ENCODE data around the gene COPG2. TPM values are rescaled to one million over a fixed set of nuclear protein-coding genes. Genes with fewer than 3 reads are reported as not detected.
A peak's percentile ranks its signal among the peaks of the same experiment; 100 is the strongest.
"Not testable (repeated sequence)": the region's sequence is repeated elsewhere in the genome, so short reads cannot be mapped to it uniquely, and the experiment has no call there.

Gene COPG2
- total RNA-seq, 2 donors from 2014 or later, result 27.5 to 27.8 TPM

GRCh38 chr7:130641040-130641439 lies 27.5 kb downstream of the COPG2 start:
- Mint-ChIP-seq H3K9me3 (peaks cover 11 to 12% of the 10 kb centered on the region in 2 donors), H3K27ac (peak overlapping the region; percentile 87), H3K27me3 (ENCODE audit: low read depth) (no peaks in the 10 kb centered on the region), H3K4me3 (peak overlapping the region; percentile 56 to 76), H3K36me3 (ENCODE audit: insufficient read depth in 2 of 2) (peaks cover 17 to 35% of the 10 kb centered on the region in 2 donors), H3K4me1 (ENCODE audit: low read depth) (peaks cover 21% of the 10 kb centered on the region)
- no peak for DNase-seq
- peak; percentile 33 to 40 for ATAC-seq (replicated peaks in 1 of 2)

GRCh38 chr7:130639388-130639787 lies 29.2 kb downstream of the COPG2 start:
- DNase-seq (no peak), ATAC-seq (replicated peaks in 1 of 2) (no peak)
- H3K4me1 Mint-ChIP-seq (ENCODE audit: low read depth), result peaks cover 21% of the 10 kb centered on the region
- peaks cover 17 to 21% of the 10 kb centered on the region in 2 donors for H3K9me3 Mint-ChIP-seq
- H3K27me3 Mint-ChIP-seq (ENCODE audit: low read depth), result no peaks in the 10 kb centered on the region
- no peak overlapping the region for H3K27ac Mint-ChIP-seq
- peaks cover 21 to 41% of the 10 kb centered on the region in 2 donors for H3K36me3 Mint-ChIP-seq (ENCODE audit: insufficient read depth in 2 of 2)
- no peak overlapping the region for H3K4me3 Mint-ChIP-seq

DNA sequence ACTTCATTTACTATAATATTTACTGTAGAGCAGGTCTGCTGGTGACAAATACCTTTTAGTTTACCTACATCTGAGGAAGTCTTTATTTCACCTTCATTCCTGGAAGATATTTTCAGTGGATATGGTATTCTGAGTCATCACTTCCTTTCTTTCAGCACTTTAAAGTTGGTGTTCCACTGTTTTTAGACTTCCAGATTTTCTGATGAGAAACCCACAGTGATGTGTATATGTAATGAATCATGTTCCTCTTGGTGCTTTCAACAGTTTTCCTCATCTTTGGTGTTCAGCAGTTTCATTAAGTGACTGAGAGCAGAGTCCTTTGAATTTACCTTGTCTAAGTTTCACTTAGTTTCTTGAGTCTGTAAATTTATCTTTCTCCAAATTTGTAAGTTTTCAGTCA lies 36.4 kb downstream of the COPG2 start:
- no peak overlapping the region for H3K4me3 Mint-ChIP-seq
- H3K4me1 Mint-ChIP-seq (ENCODE audit: low read depth), result no peaks in the 10 kb centered on the region
- peaks cover 18 to 29% of the 10 kb centered on the region in 2 donors for H3K9me3 Mint-ChIP-seq
- no peaks in the 10 kb centered on the region for H3K27me3 Mint-ChIP-seq (ENCODE audit: low read depth)
- ATAC-seq (replicated peaks in 1 of 2) (no peak), DNase-seq (no peak)
- H3K27ac Mint-ChIP-seq, result no peak overlapping the region
- H3K36me3 Mint-ChIP-seq (ENCODE audit: insufficient read depth in 2 of 2), result peaks cover 26 to 43% of the 10 kb centered on the region in 2 donors

- H3K27me3 Mint-ChIP-seq (ENCODE audit: low read depth), result no peaks in the 10 kb centered on the region
- H3K4me3 Mint-ChIP-seq, result no peak overlapping the region
- H3K4me1 Mint-ChIP-seq (ENCODE audit: low read depth), result no peaks in the 10 kb centered on the region
- ATAC-seq (replicated peaks in 1 of 2) (no peak), DNase-seq (no peak)
- no peak overlapping the region for H3K27ac Mint-ChIP-seq
- H3K9me3 Mint-ChIP-seq, result peaks cover 12 to 20% of the 10 kb centered on the region in 2 donors
- H3K36me3 Mint-ChIP-seq (ENCODE audit: insufficient read depth in 2 of 2), result peaks cover 24 to 33% of the 10 kb centered on the region in 2 donors
Measured at GRCh38 chr7:130628901-130629300, 39.6 kb downstream of the COPG2 start.

- Mint-ChIP-seq H3K9me3 (peaks cover 12 to 16% of the 10 kb centered on the region in 2 donors), H3K27me3 (ENCODE audit: low read depth) (no peaks in the 10 kb centered on the region), H3K27ac (no peak overlapping the region), H3K4me1 (ENCODE audit: low read depth) (no peaks in the 10 kb centered on the region), H3K36me3 (ENCODE audit: insufficient read depth in 2 of 2) (peaks cover 22 to 29% of the 10 kb centered on the region in 2 donors), H3K4me3 (no peak overlapping the region)
- ATAC-seq (replicated peaks in 1 of 2) (peak in 1 of 2 donors; percentile 23), DNase-seq (no peak)
Measured at GRCh38 chr7:130627775-130628174, 40.8 kb downstream of the COPG2 start.

GRCh38 chr7:130622866-130623265 lies 45.7 kb downstream of the COPG2 start:
- Mint-ChIP-seq H3K27ac (no peak overlapping the region), H3K4me1 (ENCODE audit: low read depth) (no peaks in the 10 kb centered on the region), H3K36me3 (ENCODE audit: insufficient read depth in 2 of 2) (peaks cover 7 to 14% of the 10 kb centered on the region in 2 donors), H3K27me3 (ENCODE audit: low read depth) (no peaks in the 10 kb centered on the region), H3K4me3 (no peak overlapping the region), H3K9me3 (peaks cover 7 to 10% of the 10 kb centered on the region in 2 donors)
- no peak for DNase-seq
- ATAC-seq (replicated peaks in 1 of 2), result no peak

- no peak overlapping the region for H3K4me3 Mint-ChIP-seq
- ATAC-seq (replicated peaks in 1 of 2) (no peak), DNase-seq (no peak)
- H3K36me3 Mint-ChIP-seq (ENCODE audit: insufficient read depth in 2 of 2), result peaks cover 0 to 6% of the 10 kb centered on the region in 2 donors
- H3K4me1 Mint-ChIP-seq (ENCODE audit: low read depth), result no peaks in the 10 kb centered on the region
- H3K27me3 Mint-ChIP-seq (ENCODE audit: low read depth), result no peaks in the 10 kb centered on the region
- no peak overlapping the region for H3K27ac Mint-ChIP-seq
- no peaks in the 10 kb centered on the region for H3K9me3 Mint-ChIP-seq
Measured at GRCh38 chr7:130615583-130615982, 53.0 kb downstream of the COPG2 start.

- peaks cover 5 to 10% of the 10 kb centered on the region in 2 donors for H3K36me3 Mint-ChIP-seq (ENCODE audit: insufficient read depth in 2 of 2)
- no peak overlapping the region for H3K27ac Mint-ChIP-seq
- H3K4me3 Mint-ChIP-seq, result no peak overlapping the region
- H3K4me1 Mint-ChIP-seq (ENCODE audit: low read depth), result no peaks in the 10 kb centered on the region
- ATAC-seq (replicated peaks in 1 of 2) (no peak), DNase-seq (no peak)
- no peaks in the 10 kb centered on the region for H3K27me3 Mint-ChIP-seq (ENCODE audit: low read depth)
- H3K9me3 Mint-ChIP-seq, result peaks cover 0 to under 1% of the 10 kb centered on the region in 2 donors
Measured at GRCh38 chr7:130614449-130614848, 54.1 kb downstream of the COPG2 start.

DNA sequence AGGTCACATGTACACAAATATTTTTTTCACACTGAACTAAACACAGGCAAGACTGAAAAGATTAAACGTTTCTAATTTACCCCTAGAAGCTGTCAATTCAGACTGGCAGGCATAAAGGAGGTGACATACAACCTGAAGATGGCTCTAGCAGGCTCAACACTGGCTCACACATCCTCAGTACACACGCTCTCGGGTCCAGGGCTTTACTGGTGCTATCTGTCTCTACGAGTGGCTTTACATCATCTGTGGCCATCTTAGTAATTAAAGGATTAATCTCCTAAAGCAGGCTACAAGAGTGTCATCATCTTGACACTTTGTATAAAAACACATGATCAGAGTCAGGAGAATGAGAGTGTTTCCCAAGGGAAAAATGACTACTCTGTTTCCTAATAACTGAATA lies 57.3 kb downstream of the COPG2 start:
- Mint-ChIP-seq H3K4me1 (ENCODE audit: low read depth) (no peaks in the 10 kb centered on the region), H3K4me3 (no peak overlapping the region), H3K36me3 (ENCODE audit: insufficient read depth in 2 of 2) (peaks cover 15 to 17% of the 10 kb centered on the region in 2 donors), H3K9me3 (peaks cover 2 to 3% of the 10 kb centered on the region in 2 donors), H3K27ac (no peak overlapping the region), H3K27me3 (ENCODE audit: low read depth) (no peaks in the 10 kb centered on the region)
- DNase-seq, result no peak
- ATAC-seq (replicated peaks in 1 of 2), result no peak

- H3K9me3 Mint-ChIP-seq; H3K4me1 Mint-ChIP-seq (ENCODE audit: low read depth); DNase-seq; H3K27ac Mint-ChIP-seq; H3K4me3 Mint-ChIP-seq; H3K27me3 Mint-ChIP-seq (ENCODE audit: low read depth); ATAC-seq (replicated peaks in 1 of 2): not testable (repeated sequence)
- peaks cover 19 to 20% of the 10 kb centered on the region in 2 donors for H3K36me3 Mint-ChIP-seq (ENCODE audit: insufficient read depth in 2 of 2)
Measured at GRCh38 chr7:130607066-130607465, 61.5 kb downstream of the COPG2 start.

- H3K4me3 Mint-ChIP-seq, result no peak overlapping the region
- no peaks in the 10 kb centered on the region for H3K27me3 Mint-ChIP-seq (ENCODE audit: low read depth)
- H3K36me3 Mint-ChIP-seq (ENCODE audit: insufficient read depth in 2 of 2), result peaks cover 19 to 21% of the 10 kb centered on the region in 2 donors
- H3K27ac Mint-ChIP-seq, result no peak overlapping the region
- no peaks in the 10 kb centered on the region for H3K4me1 Mint-ChIP-seq (ENCODE audit: low read depth)
- peaks cover 2 to 3% of the 10 kb centered on the region in 2 donors for H3K9me3 Mint-ChIP-seq
- DNase-seq (no peak), ATAC-seq (replicated peaks in 1 of 2) (no peak)
Measured at GRCh38 chr7:130606161-130606560, 62.4 kb downstream of the COPG2 start.

- peaks cover 2% of the 10 kb centered on the region in 2 donors for H3K36me3 Mint-ChIP-seq (ENCODE audit: insufficient read depth in 2 of 2)
- no peaks in the 10 kb centered on the region for H3K9me3 Mint-ChIP-seq
- no peaks in the 10 kb centered on the region for H3K4me1 Mint-ChIP-seq (ENCODE audit: low read depth)
- H3K4me3 Mint-ChIP-seq, result no peak overlapping the region
- ATAC-seq (replicated peaks in 1 of 2) (no peak), DNase-seq (no peak)
- no peaks in the 10 kb centered on the region for H3K27me3 Mint-ChIP-seq (ENCODE audit: low read depth)
- no peak overlapping the region for H3K27ac Mint-ChIP-seq
Measured at GRCh38 chr7:130598056-130598455, 70.5 kb downstream of the COPG2 start.

DNA sequence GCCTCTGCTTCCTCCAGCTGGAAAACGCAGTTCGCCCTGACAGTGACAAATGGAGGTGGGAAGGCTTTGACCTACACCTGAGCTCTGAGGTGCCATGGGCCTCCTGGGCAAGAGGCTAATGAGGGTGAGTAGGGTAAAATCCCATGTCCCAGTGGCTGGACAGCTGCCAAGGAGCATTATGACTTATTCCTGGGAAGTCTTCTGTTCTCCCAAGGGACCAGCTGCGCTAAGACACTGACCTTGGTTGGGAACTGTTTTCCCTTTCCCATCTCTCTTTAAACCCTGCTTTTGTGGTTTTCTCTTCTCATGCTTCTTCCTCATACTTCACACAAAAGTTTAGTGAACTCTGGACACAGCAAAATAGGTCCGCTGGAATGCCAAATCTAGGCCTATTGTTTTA lies 72.6 kb downstream of the COPG2 start:
- Mint-ChIP-seq H3K27me3 (ENCODE audit: low read depth) (no peaks in the 10 kb centered on the region), H3K4me1 (ENCODE audit: low read depth) (no peaks in the 10 kb centered on the region), H3K4me3 (no peak overlapping the region), H3K27ac (no peak overlapping the region), H3K9me3 (no peaks in the 10 kb centered on the region), H3K36me3 (ENCODE audit: insufficient read depth in 2 of 2) (no peaks in the 10 kb centered on the region)
- ATAC-seq (replicated peaks in 1 of 2) (no peak), DNase-seq (no peak)

DNA sequence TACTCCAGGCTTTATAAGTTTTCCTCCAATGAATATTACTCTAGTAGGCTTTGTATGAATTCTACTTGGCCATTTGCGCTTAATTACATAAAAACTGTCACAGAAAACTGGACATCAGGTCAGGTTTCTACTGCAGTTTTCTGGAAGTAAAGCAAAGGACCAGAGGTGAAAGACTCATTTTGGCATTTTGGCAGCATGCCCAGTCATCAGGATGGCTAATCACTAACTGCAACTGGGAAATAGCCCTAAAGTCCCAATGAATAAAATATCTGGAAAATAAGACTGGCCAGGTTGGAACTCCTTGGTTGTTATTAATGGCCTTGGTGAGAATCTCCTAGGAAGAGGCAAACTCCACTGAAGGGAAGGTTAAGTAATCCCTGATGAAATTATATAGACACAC lies 75.5 kb downstream of the COPG2 start:
- H3K36me3 Mint-ChIP-seq (ENCODE audit: insufficient read depth in 2 of 2), result peaks cover 0 to 3% of the 10 kb centered on the region in 2 donors
- ATAC-seq (replicated peaks in 1 of 2) (no peak), DNase-seq (no peak)
- no peaks in the 10 kb centered on the region for H3K4me1 Mint-ChIP-seq (ENCODE audit: low read depth)
- H3K4me3 Mint-ChIP-seq, result no peak overlapping the region
- no peak overlapping the region for H3K27ac Mint-ChIP-seq
- H3K27me3 Mint-ChIP-seq (ENCODE audit: low read depth), result no peaks in the 10 kb centered on the region
- H3K9me3 Mint-ChIP-seq, result no peaks in the 10 kb centered on the region

Measured in activated T-cell treated with anti-CD3 and anti-CD28 coated beads, Interleukin-2, amount 50 U/mL, for 72 hours (primary cell).